HG03097 (cell line): ENCODE data around the gene CAMSAP3.
"Not testable (repeated sequence)": the region's sequence is repeated elsewhere in the genome, so short reads cannot be mapped to it uniquely, and the experiment has no call there.

Source experiments
- ATAC-seq: cut with Tn5 transposase; IDR thresholded peaks from one replicate; pipeline ENCODE4 v1.9.1; 2021; ENCODE audit not compliant: unreplicated experiment, low FRiP score

CAMSAP3 gene

DNA sequence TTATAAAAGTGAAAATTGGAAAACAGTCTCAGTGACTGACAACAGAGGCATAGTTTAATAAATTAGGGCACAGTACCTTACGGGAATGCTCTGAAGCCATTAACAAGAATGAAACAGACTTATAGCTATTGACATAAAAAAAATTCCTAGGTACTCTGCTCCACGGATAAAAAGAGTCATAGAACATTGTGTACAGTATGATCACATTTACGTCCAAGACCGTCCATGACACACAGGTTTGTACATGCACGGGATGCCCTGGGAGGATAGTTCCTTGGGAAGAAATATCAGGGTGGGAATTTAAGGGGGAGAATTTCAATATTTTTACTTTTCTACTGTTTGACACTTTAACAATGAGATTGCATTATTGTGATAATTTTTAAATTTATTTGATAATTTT, 24.9 kb upstream of the CAMSAP3 start:
- no peak for ATAC-seq

DNA sequence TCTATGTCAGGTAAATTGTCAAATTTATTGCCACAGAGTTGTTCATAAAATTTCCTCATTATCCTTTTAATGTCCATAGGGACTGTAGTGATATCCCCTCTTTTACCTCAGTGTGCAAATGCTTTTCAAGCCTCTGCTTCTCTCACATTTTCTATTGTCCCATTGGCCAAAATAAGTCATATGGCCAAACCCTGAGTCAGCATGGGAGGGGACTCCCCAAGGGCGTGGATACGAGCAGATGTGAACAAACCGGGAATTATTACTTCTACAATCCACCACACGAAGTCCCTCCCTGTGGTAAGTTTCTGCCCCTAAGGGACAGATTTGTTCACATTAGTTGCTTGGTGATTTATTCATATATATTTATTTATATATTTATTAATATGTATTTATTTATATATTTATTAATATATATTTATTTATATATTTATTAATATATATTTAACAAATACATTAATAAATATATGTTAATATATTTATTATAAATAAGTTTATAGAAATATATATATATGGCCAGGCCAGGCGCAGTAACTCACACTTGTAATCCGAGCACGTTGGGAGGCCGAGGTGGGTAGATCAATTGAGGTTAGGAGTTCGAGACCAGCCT, 20.1 kb upstream of the CAMSAP3 start:
- no peak for ATAC-seq

DNA sequence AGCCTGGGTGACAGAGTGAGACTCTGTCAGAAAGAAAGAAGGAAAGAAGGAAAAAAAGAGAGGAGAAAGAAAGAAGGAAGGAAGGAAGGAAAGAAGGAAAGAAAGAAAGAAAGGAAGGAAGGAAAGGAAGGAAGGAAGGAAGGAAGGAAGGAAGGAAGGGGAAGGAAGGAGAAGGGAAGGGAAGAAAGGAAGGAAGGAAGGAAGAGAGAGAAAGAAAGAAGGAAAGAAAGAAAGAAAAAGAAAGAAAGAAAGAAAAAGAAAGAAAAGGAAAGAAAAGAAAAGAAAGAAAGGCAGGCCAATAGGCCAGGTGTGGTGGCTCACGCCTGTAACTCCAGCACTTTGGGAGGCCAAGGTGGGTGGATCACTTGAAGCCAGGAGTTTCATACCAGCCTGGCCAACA, 18.2 kb upstream of the CAMSAP3 start:
- ATAC-seq, result not testable (repeated sequence)

GRCh38 chr19:7578127-7578526, 17.5 kb upstream of the CAMSAP3 start:
- no peak for ATAC-seq

GRCh38 chr19:7579182-7579581, 16.5 kb upstream of the CAMSAP3 start:
- ATAC-seq, result no peak

- ATAC-seq, result no peak
Observed at GRCh38 chr19:7582446-7582845, 13.2 kb upstream of the CAMSAP3 start.

DNA sequence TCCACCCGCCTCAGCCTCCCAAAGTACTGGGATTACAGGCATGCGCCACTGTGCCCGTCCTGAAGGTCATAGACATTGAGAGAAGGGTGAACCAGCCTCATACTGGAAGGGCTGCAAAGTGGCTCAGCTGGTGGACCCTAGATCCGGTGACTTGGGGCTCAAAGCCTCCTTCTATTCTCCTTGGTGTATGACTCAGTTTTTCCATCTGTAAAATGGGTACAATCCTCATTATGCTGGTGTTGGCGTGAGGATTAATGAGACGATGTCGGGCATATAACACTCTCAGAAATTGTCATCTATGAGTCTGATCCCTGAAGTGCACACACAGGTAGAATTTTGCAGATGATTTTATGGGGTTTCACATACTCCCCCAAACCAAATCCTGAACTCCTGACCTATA, 5.8 kb upstream of the CAMSAP3 start:
- no peak for ATAC-seq

- no peak for ATAC-seq
Observed at GRCh38 chr19:7590256-7590655, 5.4 kb upstream of the CAMSAP3 start.

DNA sequence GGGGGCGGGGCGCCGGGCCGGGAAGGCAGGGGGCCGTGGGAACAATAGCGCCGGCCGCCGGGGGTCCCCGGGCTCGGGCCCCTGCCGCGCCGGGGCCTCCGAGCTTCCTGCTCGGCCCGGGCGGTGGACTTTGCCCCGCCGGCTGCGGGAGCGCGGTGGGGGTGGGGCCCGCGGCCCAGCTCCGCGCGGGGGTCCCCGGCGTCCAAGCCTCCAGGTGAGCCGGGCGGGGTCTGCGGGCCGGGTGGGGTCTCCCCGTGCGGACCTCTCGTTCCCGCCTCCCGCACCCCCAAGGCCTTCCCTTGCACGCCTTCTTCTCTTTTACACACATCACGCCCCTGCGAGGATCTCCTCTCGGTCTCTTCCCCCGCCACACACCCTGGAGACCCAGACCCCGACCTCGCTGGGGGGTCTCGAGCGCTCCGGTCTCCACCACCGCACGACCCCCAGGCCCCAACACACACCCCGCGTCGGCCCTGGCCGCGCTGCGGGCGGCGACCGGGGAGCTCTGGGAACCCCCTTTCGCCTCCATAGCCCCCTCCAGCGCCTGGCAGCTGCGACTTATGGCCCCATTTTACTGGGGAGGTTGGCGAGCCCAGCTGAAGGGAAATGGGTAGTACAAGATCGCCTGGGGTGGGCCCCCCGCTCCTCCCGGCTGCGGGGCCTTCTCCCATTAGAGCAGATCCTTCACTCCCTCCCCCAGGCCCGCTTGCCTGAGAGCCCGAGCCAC, 711 bp downstream of the CAMSAP3 start:
- ATAC-seq, result no peak

- no peak for ATAC-seq
Observed at GRCh38 chr19:7597689-7598088, 2.0 kb downstream of the CAMSAP3 start.

DNA sequence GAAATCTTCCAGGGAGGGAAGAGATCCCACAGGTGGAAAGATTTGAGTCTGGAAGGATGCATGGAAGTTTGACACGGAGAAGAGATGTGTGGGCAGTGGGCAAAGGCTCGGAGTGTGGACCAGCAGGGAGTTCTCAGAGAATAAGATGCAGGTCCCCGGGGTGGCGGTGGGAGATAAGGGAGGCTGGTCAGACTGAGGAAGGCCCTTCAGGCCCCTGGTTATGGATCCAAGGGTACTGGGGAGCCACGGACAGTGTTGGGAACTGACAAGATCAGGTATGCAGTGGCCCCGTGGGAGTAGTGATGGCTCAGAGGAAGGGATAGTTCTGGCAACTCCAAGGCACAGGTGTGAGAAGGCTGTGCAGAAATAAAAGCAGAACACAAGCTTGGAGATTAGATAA, 2.5 kb downstream of the CAMSAP3 start:
- ATAC-seq, result no peak

DNA sequence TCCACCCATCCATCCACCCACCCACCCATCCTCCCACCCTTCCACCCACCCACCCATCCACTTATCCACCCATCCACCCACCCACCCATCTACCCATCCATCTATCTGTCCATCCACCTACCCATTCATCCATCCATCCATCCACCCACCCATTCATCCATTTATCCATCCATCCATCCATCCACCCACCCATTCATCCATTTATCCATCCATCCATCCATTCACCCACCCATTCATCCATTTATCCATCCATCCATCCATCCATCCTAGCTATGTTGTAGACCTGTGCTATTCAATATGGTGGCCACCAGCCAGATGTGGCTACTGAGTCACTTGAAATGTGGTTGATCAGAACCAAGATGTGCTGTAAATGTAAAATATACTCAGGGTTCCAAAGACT, 5.1 kb downstream of the CAMSAP3 start:
- no peak for ATAC-seq

GRCh38 chr19:7602240-7602934, 6.7 kb downstream of the CAMSAP3 start:
- no peak for ATAC-seq

GRCh38 chr19:7602935-7603497, 7.4 kb downstream of the CAMSAP3 start:
- no peak for ATAC-seq

GRCh38 chr19:7603919-7604318, 8.3 kb downstream of the CAMSAP3 start:
- no peak for ATAC-seq

GRCh38 chr19:7605490-7606222, 10.0 kb downstream of the CAMSAP3 start:
- no peak for ATAC-seq

GRCh38 chr19:7606289-7606688, 10.6 kb downstream of the CAMSAP3 start:
- no peak for ATAC-seq

DNA sequence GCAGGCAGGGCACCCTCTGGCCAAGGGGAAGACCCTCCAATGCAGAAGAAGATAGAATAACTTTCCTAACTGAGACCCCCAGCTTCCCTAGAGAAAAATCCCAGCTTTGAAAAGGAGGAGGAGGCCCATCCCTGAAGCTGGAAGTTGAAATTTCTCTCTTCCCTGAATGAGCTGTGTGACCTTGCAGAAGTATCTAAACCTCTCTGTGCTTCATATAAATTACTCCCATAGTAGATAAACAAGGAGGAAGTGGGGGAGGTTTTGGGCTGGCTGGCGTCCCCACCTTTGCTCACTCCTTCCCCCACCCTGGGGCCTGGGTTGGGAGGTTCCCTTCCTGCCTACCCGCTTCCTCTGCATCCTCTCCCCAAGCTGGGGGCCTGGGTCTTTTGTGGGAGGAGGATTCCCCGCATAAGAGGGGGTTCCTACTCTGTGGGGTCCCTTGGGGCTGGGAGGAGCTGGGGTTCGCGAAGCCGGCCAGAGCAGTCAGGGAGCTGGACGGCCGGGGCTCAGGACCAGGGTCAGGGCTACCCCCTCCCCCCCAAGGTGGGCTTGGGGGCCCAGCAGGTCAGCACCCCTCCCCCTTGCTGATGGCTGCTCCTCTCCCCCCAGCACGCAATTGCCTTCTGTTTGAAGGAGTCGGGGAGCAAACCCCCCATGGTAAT, 11.7 kb downstream of the CAMSAP3 start:
- ATAC-seq, result no peak

DNA sequence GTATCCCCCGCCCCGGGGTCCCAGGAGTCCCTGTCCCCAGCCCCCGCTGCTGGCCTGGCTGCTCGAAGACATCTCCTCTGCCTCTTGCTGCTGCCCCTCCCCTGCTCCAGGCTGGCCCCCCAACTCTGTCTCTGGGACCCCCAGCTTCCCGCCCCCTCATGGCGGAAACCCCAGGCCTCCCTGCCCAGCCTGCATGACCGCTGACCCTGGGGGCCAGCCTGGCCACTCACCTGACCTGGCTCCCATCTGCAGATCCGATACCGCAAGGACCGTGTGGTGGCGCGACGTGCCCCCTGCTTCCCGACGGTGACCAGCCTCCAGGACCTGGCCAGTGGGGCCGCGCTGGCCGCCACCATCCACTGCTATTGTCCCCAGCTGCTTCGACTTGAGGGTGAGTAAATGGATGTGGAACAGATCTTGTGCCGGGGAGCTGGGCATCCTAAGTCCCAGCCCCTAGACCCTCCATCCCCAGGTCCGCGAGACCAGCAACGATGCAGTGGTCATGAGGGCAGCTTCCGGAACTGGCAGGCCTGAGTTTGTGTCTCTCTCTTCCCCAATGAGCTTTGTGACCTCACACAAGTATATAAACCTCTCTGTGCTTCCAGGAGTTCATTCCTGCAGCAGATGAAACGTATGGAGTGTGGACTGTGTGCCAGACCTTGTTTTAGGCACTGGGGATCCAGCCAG, 12.4 kb downstream of the CAMSAP3 start:
- ATAC-seq, result no peak
